ENCODE results near the gene FOXO3.

Gene FOXO3

DNA sequence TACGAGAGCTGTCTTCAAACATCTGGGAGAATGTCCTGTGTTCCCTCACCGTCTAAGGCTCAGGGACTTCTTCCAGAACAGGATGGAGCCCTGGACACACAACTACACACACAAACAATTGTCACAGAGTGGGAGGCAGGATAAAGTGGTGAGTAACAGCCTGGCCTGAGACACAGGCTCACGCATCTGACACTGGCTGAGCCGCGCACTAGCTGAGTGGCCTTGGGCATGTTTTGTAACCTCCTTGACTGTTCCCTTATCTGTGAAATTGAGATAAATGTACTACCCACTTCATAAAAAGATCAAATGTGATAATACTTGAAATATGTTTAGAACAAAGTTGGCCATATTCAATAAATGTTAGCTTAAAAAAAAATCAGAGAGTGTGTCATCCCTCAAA lies 155.1 kb downstream of the FOXO3 start:
- ChIA-PET POLR2A (no interaction called here), CTCF (interaction anchor here (1.0 to 1.2 kb wide), 2 partner anchors 12 kb away, joined by 3 read pairs; no protein-coding TSS in a partner anchor)
- TF ChIP-seq, protein P1, sequence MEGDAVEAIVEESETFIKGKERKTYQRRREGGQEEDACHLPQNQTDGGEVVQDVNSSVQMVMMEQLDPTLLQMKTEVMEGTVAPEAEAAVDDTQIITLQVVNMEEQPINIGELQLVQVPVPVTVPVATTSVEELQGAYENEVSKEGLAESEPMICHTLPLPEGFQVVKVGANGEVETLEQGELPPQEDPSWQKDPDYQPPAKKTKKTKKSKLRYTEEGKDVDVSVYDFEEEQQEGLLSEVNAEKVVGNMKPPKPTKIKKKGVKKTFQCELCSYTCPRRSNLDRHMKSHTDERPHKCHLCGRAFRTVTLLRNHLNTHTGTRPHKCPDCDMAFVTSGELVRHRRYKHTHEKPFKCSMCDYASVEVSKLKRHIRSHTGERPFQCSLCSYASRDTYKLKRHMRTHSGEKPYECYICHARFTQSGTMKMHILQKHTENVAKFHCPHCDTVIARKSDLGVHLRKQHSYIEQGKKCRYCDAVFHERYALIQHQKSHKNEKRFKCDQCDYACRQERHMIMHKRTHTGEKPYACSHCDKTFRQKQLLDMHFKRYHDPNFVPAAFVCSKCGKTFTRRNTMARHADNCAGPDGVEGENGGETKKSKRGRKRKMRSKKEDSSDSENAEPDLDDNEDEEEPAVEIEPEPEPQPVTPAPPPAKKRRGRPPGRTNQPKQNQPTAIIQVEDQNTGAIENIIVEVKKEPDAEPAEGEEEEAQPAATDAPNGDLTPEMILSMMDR (IDR thresholded peaks at IDR 0.05; ENCODE audit: control extremely low read depth, extremely low read depth, low read depth, missing control alignments) = no peak
- no peak for DNase-seq (ENCODE audit: extremely low spot score)

DNA sequence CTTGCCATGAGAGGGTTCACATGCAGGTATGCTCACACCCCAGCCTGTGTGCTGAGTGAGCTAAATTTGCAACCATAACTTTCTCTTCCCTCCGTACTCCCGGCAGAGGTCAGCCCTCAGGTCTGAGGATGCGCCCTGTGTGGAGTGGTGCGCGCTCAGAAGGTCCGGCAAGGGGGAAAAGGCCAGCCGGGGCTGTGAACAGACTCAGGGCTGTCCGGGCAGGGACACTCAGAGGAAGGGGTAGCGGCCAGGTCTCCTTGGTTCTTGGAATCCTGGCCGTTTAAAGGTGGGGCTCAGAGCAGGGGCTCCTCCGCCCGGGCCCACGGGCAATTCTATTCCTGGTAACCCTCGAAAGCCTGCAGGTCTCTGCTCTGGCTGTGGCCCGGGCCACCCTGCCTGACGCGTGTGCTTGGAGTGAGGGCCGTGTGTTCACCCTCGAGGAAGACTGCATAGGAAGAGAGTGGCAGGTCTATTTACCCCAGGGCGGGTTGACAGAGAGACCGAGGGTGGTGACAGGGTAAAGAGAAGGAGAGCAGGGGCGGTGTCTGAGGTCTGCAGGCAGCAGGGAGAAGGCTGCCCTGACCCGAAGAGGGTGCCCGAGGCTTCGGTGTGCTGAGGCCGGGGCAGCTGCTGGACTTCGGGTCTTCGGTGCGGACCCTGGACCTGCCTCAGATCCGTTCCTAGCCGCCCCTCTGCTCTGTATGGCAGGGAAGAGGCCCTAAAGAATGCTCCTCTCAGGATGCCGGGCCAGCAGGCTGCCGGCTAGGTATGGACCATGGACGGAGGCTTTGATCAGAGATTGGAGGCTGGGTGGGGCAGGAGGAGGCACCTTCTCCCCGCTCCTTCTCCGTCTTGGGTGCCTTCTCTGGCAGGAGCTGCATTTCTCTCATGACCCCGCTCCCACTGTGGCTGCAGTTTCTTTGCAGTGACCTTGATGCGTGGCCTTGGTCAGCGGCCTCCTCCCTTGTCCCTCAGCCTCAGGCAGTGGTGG lies 156.4 kb downstream of the FOXO3 start:
- no peak for DNase-seq (ENCODE audit: extremely low spot score)
- TF ChIP-seq, protein P1 (IDR thresholded peaks at IDR 0.05; ENCODE audit: control extremely low read depth, extremely low read depth, low read depth, missing control alignments) = no peak
- ChIA-PET CTCF (interaction anchor here (1.2 kb wide), 1 partner anchor 10 kb away, joined by 3 read pairs; no protein-coding TSS in a partner anchor), POLR2A (no interaction called here)

DNA sequence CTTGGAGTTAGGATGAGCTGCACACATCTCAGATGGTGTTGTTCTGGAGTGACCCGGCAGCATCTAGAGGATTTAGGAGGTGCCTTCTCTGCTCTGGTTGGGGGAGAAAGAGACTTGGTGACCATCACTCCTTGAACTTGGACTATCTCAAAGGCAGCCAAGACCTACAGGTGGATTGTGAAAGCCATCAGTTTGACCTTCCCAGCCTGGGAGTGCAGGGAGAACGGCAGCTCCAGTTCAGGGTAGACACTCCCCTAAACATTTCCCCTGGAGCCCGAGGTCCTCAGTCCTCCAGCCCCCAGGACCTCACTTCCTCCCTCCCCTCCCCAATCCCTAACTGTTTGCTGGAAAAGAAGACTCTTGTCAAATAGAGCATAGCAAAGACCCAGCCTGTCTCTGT lies 158.8 kb downstream of the FOXO3 start:
- no peak for DNase-seq (ENCODE audit: extremely low spot score)
- TF ChIP-seq, protein P1 (IDR thresholded peaks at IDR 0.05; ENCODE audit: control extremely low read depth, extremely low read depth, low read depth, missing control alignments) = no peak
- CTCF ChIA-PET = no interaction called here
- POLR2A ChIA-PET = no interaction called here

DNA sequence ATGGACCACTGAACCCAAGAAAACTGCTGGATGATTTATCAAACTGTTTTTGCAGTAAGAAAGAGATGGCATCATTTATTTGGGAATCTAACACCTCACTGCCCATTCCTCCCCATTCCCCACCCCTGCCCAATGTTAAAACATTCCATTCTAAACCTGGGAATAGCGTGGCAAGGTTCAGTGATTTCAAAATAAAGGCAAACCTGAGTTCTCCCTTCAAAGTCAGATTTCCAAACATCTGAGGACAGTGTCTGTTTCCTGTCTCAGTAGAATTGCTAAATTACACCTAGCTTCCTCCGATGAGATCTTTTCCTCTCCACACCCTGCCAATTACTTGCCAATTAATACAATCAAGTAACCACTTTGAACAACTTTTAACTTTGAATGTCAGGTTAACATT lies 160.1 kb downstream of the FOXO3 start:
- ChIA-PET CTCF (no interaction called here), POLR2A (no interaction called here)
- TF ChIP-seq, protein P1 (IDR thresholded peaks at IDR 0.05; ENCODE audit: control extremely low read depth, extremely low read depth, low read depth, missing control alignments) = no peak
- no peak for DNase-seq (ENCODE audit: extremely low spot score)

DNA sequence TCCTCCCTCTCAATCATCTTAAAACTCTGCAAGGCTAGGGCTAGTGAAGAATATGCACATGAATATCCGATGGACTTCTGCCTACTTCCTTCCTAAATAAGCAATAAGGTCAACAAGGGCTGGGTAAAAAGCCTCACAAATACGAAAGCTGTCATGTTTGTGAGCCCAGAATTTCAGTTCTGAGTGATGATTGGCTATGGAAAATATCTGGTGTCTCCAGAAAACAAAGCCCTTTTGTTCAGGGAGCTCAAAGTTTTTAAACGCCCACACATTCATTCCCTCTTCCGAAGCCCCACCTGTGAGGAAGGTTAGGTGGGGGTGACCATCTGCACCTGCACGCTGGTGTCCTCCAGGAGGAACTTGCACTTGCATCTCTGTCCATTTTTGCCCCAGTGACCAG lies 160.6 kb downstream of the FOXO3 start:
- CTCF ChIA-PET = no interaction called here

DNA sequence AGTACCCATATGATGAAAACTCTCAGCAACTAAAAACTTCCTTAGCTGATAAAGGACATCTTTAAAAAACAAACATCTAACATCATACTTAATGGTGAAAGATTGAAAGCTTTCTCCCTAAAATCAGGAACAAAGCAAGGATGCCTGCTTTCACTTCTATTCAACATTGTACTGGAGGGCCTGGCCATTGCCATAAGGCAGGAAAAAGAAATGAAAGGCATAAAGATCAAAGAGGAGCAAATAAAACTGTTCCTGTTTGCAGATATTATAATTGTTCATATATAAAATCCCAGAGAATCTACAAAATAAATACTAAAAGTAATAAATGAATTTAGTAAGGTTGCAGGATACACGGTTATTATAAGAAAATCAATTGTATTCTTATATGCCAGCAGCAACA lies 162.9 kb downstream of the FOXO3 start:
- DNase-seq (ENCODE audit: extremely low spot score) = no peak
- POLR2A ChIA-PET = no interaction called here
- CTCF ChIA-PET = no interaction called here
- TF ChIP-seq, protein P1 (IDR thresholded peaks at IDR 0.05; ENCODE audit: control extremely low read depth, extremely low read depth, low read depth, missing control alignments) = no peak

More for the DNA sequence above, 160.6 kb downstream of the FOXO3 start:
- POLR2A ChIA-PET = no interaction called here
- no peak for DNase-seq (ENCODE audit: extremely low spot score)
- TF ChIP-seq, protein P1 (IDR thresholded peaks at IDR 0.05; ENCODE audit: control extremely low read depth, extremely low read depth, low read depth, missing control alignments) = no peak
